MCF 10A (cell line): Measurements from ENCODE around the gene VIT. TPM values are rescaled to one million over a fixed set of nuclear protein-coding genes. Genes with fewer than 3 reads are reported as not detected.

Experiments
- BruUV-seq: library from RNA; stranded (reverse); fragments of 400-500 nt; replicated peaks from 2 replicates; lab custom pipeline; 2021; lab: Mats Ljungman, UMichigan
- CTCF ChIA-PET: fragments of 300-600 bp; sonication (Branson Sonifier 250); formaldehyde crosslinking; extraction: SDS; loops from one replicate; lab custom pipeline; 2021; ENCODE audit warnings: antibody characterized with exemption, inconsistent platforms; lab: Yijun Ruan, JAX
- POLR2A ChIA-PET: fragments of 300-600, 350-650 bp; sonication (Branson Sonifier 250); formaldehyde crosslinking; extraction: SDS; loops from one replicate; lab custom pipeline; 2020; ENCODE audit warnings: antibody characterized with exemption, inconsistent platforms; lab: Yijun Ruan, JAX
- DNase-seq: peaks from one replicate; pipeline ENCODE4 v3.0.0-alpha.2; 2018; ENCODE audit not compliant: unreplicated experiment
- H3K27ac Mint-ChIP-seq: one replicate; pipeline ENCODE4 v1.8.0; 2022; ENCODE audit warnings: mild to moderate bottlenecking, low read depth, mixed read lengths; ENCODE audit not compliant: unreplicated experiment
- H3K27me3 Mint-ChIP-seq: one replicate; pipeline ENCODE4 v1.8.0; 2022; ENCODE audit warnings: mixed read lengths; ENCODE audit not compliant: insufficient read depth, unreplicated experiment
- H3K36me3 Mint-ChIP-seq: one replicate; pipeline ENCODE4 v1.8.0; 2022; ENCODE audit warnings: mild to moderate bottlenecking, moderate library complexity, mixed read lengths; ENCODE audit not compliant: insufficient read depth, unreplicated experiment
- H3K4me1 Mint-ChIP-seq: one replicate; pipeline ENCODE4 v1.8.0; 2022; ENCODE audit warnings: mixed read lengths; ENCODE audit not compliant: insufficient read depth, unreplicated experiment
- H3K4me3 Mint-ChIP-seq: one replicate; pipeline ENCODE4 v1.8.0; 2022; ENCODE audit warnings: mild to moderate bottlenecking, moderate library complexity, mixed read lengths; ENCODE audit not compliant: unreplicated experiment
- H3K9me3 Mint-ChIP-seq: one replicate; pipeline ENCODE4 v1.8.0; 2022; ENCODE audit warnings: mixed read lengths; ENCODE audit not compliant: unreplicated experiment
- CTCF ChIP-seq: fragments of 200-600 bp; IDR thresholded peaks from one replicate; pipeline ENCODE4 v1.8.0; 2022; ENCODE audit warnings: antibody characterized with exemption, mild to moderate bottlenecking; ENCODE audit not compliant: unreplicated experiment
- intact Hi-C: fragments of 100-400 bp; cut with micrococcal nuclease; formaldehyde crosslinking; loops from 2 replicates; pipeline ENCODE4 v1.14.1; 2022
- total RNA-seq: library from RNA; stranded (reverse); gene quantifications from 2 replicates; pipeline ENCODE4 v1.2.3, GENCODE V29; 2022

VIT gene
- total RNA-seq, 1 experiment from 2014 or later: not detected

- intact Hi-C loops: no loop called here
- ChIA-PET CTCF (interaction anchor here (0.6 to 4.2 kb wide), 8 partner anchors 8 to 595 kb away, joined by 3 to 32 read pairs (median 4); no protein-coding TSS in a partner anchor), POLR2A (no interaction called here)
These were observed 80.8 kb downstream of the VIT start for GRCh38 chr2:36777272-36777671.

GRCh38 chr2:36777788-36778187 lies 81.3 kb downstream of the VIT start:
- H3K4me3 Mint-ChIP-seq: no peak overlapping the region
- TF ChIP-seq CTCF: no peak
- no peaks in the 10 kb centered on the region for H3K9me3 Mint-ChIP-seq
- peaks cover 4% of the 10 kb centered on the region for H3K27me3 Mint-ChIP-seq
- H3K27ac Mint-ChIP-seq: no peak overlapping the region
- intact Hi-C loops: no loop called here
- ChIA-PET POLR2A (interaction anchor here (0.9 kb wide), 1 partner anchor 77 kb away, joined by 4 read pairs; no protein-coding TSS in a partner anchor), CTCF (interaction anchor here (0.6 to 4.2 kb wide), 12 partner anchors 8 to 595 kb away, joined by 3 to 32 read pairs (median 6); no protein-coding TSS in a partner anchor)
- no peak for DNase-seq
- no peaks in the 10 kb centered on the region for H3K4me1 Mint-ChIP-seq
- BruUV-seq: no TSS peak
- H3K36me3 Mint-ChIP-seq: no peaks in the 10 kb centered on the region

More at GRCh38 chr2:36777272-36777671, 80.8 kb downstream of the VIT start:
- Mint-ChIP-seq H3K27me3 (no peaks in the 10 kb centered on the region), H3K27ac (no peak overlapping the region), H3K36me3 (no peaks in the 10 kb centered on the region), H3K4me3 (no peak overlapping the region), H3K4me1 (no peaks in the 10 kb centered on the region), H3K9me3 (no peaks in the 10 kb centered on the region)
- no TSS peak for BruUV-seq
- TF ChIP-seq CTCF: no peak
- DNase-seq: no peak

GRCh38 chr2:36779462-36779861 lies 83.0 kb downstream of the VIT start:
- TF ChIP-seq CTCF: no peak
- Mint-ChIP-seq H3K9me3 (no peaks in the 10 kb centered on the region), H3K27ac (no peak overlapping the region), H3K27me3 (peaks cover 21% of the 10 kb centered on the region), H3K36me3 (no peaks in the 10 kb centered on the region), H3K4me1 (no peaks in the 10 kb centered on the region), H3K4me3 (no peak overlapping the region)
- POLR2A ChIA-PET: interaction anchor here (0.6 to 1.5 kb wide), 2 partner anchors 14 to 188 kb away, joined by 3 to 4 read pairs; no protein-coding TSS in a partner anchor
- BruUV-seq: no TSS peak
- DNase-seq: no peak
- intact Hi-C loops: no loop called here
- CTCF ChIA-PET: interaction anchor here (0.6 to 3.6 kb wide), 28 partner anchors 9 to 1279 kb away, joined by 3 to 20 read pairs (median 4); no protein-coding TSS in a partner anchor

DNA sequence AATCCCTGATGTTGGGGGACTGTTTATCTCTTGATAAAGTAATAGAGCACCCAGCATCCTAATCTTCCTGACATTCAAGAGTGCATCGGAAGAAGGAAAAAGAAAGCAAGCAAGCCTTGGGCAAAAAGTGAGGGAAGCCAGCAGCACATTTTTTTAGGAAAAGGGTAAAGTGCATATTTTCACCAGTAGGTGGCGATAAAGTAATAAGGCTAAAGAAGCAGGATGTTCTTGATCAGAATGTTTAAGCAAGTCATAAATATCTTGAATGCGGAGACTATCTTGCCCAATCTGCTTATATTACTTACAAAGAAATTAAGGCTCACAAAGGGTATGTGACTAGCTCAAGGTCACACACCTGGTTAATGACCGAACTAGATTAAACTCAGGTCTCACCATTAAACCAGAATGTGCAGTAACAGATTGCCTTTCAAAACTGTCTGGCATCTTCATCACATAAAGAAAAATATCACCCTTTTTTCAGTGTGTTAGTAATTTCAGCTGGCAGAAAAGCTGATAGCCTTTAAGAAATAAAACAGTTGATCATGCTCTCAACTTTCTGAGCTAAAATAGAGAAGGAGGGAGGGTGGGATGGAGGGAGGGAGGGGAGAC lies 83.8 kb downstream of the VIT start:
- DNase-seq: peak; percentile 66
- peak; percentile 62 for TF ChIP-seq CTCF
- BruUV-seq: no TSS peak
- Mint-ChIP-seq H3K36me3 (no peaks in the 10 kb centered on the region), H3K4me1 (no peaks in the 10 kb centered on the region), H3K27me3 (peaks cover 23% of the 10 kb centered on the region), H3K27ac (no peak overlapping the region), H3K9me3 (no peaks in the 10 kb centered on the region), H3K4me3 (peak overlapping the region; percentile 24)
- ChIA-PET POLR2A (interaction anchor here (0.5 kb wide), 1 partner anchor 254 kb away, joined by 3 read pairs; no protein-coding TSS in a partner anchor), CTCF (interaction anchor here (0.6 to 3.6 kb wide), 27 partner anchors 9 to 390 kb away, joined by 3 to 39 read pairs (median 4); partner anchors contain the start of gene VIT)
- intact Hi-C loops: loop anchor here (1.0 to 10.0 kb wide), 3 partner anchors 139 to 426 kb away; partner anchors contain the start of gene CRIM1
